Ishikawa (cell line): Measurements from ENCODE around the gene PAFAH1B2.

ENCODE experiments used
- CEBPB ChIP-seq: IDR thresholded peaks from 2 replicates; pipeline ENCODE4 v1.6.1; 2012
- CREB1 ChIP-seq: IDR thresholded peaks from 2 replicates; pipeline ENCODE4 v1.6.1; 2012; ENCODE audit warnings: low read depth
- EGR1 ChIP-seq: IDR thresholded peaks from 2 replicates; pipeline ENCODE4 v1.6.1; 2012
- EP300 ChIP-seq: IDR thresholded peaks from 2 replicates; pipeline ENCODE4 v1.6.1; 2012; ENCODE audit warnings: borderline replicate concordance
- FOXM1 ChIP-seq: IDR thresholded peaks from 2 replicates; pipeline ENCODE4 v1.6.1; 2012; ENCODE audit warnings: low read depth, borderline replicate concordance
- MAX ChIP-seq: IDR thresholded peaks from 2 replicates; pipeline ENCODE4 v1.6.1; 2012
- NFIC ChIP-seq: IDR thresholded peaks from 2 replicates; pipeline ENCODE4 v1.6.1; 2012
- RAD21 ChIP-seq: IDR thresholded peaks from 2 replicates; pipeline ENCODE4 v1.6.1; 2012; ENCODE audit warnings: low read depth
- REST ChIP-seq: IDR thresholded peaks from 2 replicates; pipeline ENCODE4 v1.6.1; 2012; ENCODE audit warnings: low read depth, mild to moderate bottlenecking
- TAF1 ChIP-seq: IDR thresholded peaks from 2 replicates; pipeline ENCODE4 v1.6.1; 2012; ENCODE audit warnings: low read depth, mild to moderate bottlenecking
- TCF12 ChIP-seq: IDR thresholded peaks from 2 replicates; pipeline ENCODE4 v1.6.1; 2012; ENCODE audit warnings: low read depth
- TEAD4 ChIP-seq: IDR thresholded peaks from 2 replicates; pipeline ENCODE4 v1.6.1; 2012
- YY1 ChIP-seq: IDR thresholded peaks from 2 replicates; pipeline ENCODE4 v1.6.1; 2012; ENCODE audit warnings: low read depth
- ZBTB7A ChIP-seq: IDR thresholded peaks from 2 replicates; pipeline ENCODE4 v1.6.1; 2012; ENCODE audit warnings: low read depth
- TF ChIP-seq, protein P1 (sequence below): IDR thresholded peaks from 2 replicates; pipeline ENCODE4 v1.6.1; 2012

PAFAH1B2 gene

DNA sequence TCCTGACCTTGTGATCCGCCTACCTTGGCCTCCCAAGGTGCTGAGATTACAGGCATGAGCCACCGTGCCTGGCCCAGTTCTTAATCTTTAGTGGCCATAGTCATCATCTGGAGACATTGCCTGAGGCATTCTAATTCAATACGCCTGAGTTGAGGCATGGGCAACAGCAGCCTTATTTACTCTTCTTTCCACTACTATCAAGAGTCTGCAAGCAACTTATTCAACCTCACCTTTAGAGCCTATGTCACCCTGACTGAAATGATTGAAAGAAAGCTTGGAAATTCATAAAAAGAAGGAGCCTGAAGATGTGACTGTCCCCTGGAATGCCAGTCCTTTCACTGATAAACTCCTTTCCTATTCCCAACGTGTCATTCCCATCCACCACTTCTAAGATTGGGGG is 15.8 kb upstream of the PAFAH1B2 start:
- TF ChIP-seq REST (no peak), YY1 (no peak), NFIC (no peak), TEAD4 (no peak), ZBTB7A (no peak), TCF12 (no peak), CREB1 (no peak), TAF1 (no peak), EGR1 (no peak), CEBPB (no peak), MAX (no peak), EP300 (no peak)
- TF ChIP-seq, protein P1, sequence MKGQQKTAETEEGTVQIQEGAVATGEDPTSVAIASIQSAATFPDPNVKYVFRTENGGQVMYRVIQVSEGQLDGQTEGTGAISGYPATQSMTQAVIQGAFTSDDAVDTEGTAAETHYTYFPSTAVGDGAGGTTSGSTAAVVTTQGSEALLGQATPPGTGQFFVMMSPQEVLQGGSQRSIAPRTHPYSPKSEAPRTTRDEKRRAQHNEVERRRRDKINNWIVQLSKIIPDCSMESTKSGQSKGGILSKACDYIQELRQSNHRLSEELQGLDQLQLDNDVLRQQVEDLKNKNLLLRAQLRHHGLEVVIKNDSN, result no peak

- TF ChIP-seq RAD21 (no peak), TAF1 (no peak), ZBTB7A (no peak), MAX (no peak), FOXM1 (no peak), REST (no peak), EGR1 (no peak), TEAD4 (no peak)
These were observed 13.2 kb upstream of the PAFAH1B2 start for GRCh38 chr11:117130879-117131278.

- no peak for TF ChIP-seq YY1
- TF ChIP-seq TCF12, result no peak
- no peak for TF ChIP-seq CREB1
- TF ChIP-seq ZBTB7A, result no peak
- TF ChIP-seq NFIC, result no peak
- TF ChIP-seq FOXM1, result no peak
- TF ChIP-seq RAD21, result no peak
- no peak; the same call in 1 of the 2 replicates for TF ChIP-seq TEAD4
- no peak for TF ChIP-seq REST
- no peak for TF ChIP-seq MAX
- no peak for TF ChIP-seq TAF1
- TF ChIP-seq CEBPB, result no peak
- TF ChIP-seq, protein P1, result no peak
- no peak for TF ChIP-seq EGR1
- no peak for TF ChIP-seq EP300
These were observed 9.7 kb upstream of the PAFAH1B2 start for GRCh38 chr11:117134431-117134830.

- TF ChIP-seq REST (no peak), CEBPB (no peak), ZBTB7A (no peak), NFIC (no peak), CREB1 (no peak), TEAD4 (no peak), MAX (no peak), EGR1 (no peak), RAD21 (no peak), EP300 (no peak), TCF12 (no peak), FOXM1 (no peak), YY1 (no peak), TAF1 (no peak)
- TF ChIP-seq, protein P1, result no peak
These were observed 697 bp upstream of the PAFAH1B2 start for GRCh38 chr11:117143390-117143789.
